ENCODE results near the gene ULK4.

DNA sequence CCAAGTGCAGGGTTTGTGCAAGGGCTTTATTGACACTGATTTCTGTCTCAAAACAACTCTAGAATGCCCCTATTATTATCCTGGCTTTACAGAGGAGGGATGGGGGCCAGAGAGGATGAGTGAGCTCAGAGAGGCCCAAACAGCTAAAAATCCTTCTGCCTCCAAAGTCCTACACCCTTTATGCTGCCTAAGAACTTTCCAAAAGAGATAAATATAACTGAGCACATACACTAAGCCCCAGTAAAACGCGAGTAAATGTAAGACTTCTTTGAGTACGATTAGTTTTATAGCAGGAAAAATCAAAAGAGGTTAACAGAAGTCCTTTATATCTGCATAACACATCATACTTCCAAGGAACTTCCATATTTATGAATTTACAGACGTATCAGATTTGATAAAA is 613.5 kb downstream of the ULK4 start:
- no peak for TF ChIP-seq SIN3A (IDR thresholded peaks at IDR 0.05; ENCODE audit: borderline replicate concordance, insufficient read depth, low read depth, low read length)
- TF ChIP-seq, protein P1, sequence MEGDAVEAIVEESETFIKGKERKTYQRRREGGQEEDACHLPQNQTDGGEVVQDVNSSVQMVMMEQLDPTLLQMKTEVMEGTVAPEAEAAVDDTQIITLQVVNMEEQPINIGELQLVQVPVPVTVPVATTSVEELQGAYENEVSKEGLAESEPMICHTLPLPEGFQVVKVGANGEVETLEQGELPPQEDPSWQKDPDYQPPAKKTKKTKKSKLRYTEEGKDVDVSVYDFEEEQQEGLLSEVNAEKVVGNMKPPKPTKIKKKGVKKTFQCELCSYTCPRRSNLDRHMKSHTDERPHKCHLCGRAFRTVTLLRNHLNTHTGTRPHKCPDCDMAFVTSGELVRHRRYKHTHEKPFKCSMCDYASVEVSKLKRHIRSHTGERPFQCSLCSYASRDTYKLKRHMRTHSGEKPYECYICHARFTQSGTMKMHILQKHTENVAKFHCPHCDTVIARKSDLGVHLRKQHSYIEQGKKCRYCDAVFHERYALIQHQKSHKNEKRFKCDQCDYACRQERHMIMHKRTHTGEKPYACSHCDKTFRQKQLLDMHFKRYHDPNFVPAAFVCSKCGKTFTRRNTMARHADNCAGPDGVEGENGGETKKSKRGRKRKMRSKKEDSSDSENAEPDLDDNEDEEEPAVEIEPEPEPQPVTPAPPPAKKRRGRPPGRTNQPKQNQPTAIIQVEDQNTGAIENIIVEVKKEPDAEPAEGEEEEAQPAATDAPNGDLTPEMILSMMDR (IDR thresholded peaks at IDR 0.05), result no peak
- TF ChIP-seq REST (IDR thresholded peaks at IDR 0.05; ENCODE audit: insufficient read depth in 1 of 2, low read depth in 2 of 2, low read length in 1 of 2), result no peak
- no peak for TF ChIP-seq POLR2AphosphoS5 (IDR thresholded peaks at IDR 0.05; ENCODE audit: low read depth, low read length)
- no peak for TF ChIP-seq TCF7L2 (IDR thresholded peaks at IDR 0.05; ENCODE audit: low read depth, low read length)
